K562 (cell line): ENCODE data around the gene SYT1.

Experiments used
- CEBPB ChIP-seq: fragments of 450-650 bp; IDR thresholded peaks from 2 replicates; pipeline ENCODE4 v1.6.1; 2016; ENCODE audit warnings: missing genetic modification characterization, missing compliant biosample characterization
- DIDO1 ChIP-seq: fragments of 450-650 bp; IDR thresholded peaks from 2 replicates; pipeline ENCODE4 v1.6.1; 2016; ENCODE audit warnings: low read depth, missing biosample characterization, missing genetic modification characterization
- HDAC3 ChIP-seq: fragments of 450-650 bp; IDR thresholded peaks from 2 replicates; pipeline ENCODE4 v1.6.1; 2018; ENCODE audit warnings: borderline replicate concordance, mild to moderate bottlenecking, moderate library complexity; ENCODE audit not compliant: partially characterized antibody
- NR4A1 ChIP-seq, 2 experiments: fragments of 250-450 bp in 1 of 2; fragments of 450-650 bp in 1 of 2; sonication (Bioruptor Pico) in 1 of 2; IDR thresholded peaks; 2 replicates each; pipeline versions ENCODE4 v1.4.0 to v1.6.1; 2016 to 2020; ENCODE audit warnings: mild to moderate bottlenecking in 2 of 2, missing compliant biosample characterization in 1 of 2, missing genetic modification characterization in 1 of 2, moderate library complexity in 1 of 2
- NRF1 ChIP-seq, 2 experiments: fragments of 450-650 bp; IDR thresholded peaks in 1 of 2; conservative IDR thresholded peaks in 1 of 2; 2 replicates each; pipeline ENCODE4 v1.6.1; 2014; ENCODE audit warnings: mild to moderate bottlenecking in 2 of 2
- YBX1 ChIP-seq: fragments of 450-650 bp; IDR thresholded peaks from 2 replicates; pipeline ENCODE4 v1.7.1; 2016; ENCODE audit warnings: mild to moderate bottlenecking
- TF ChIP-seq, protein P1 (sequence below): sonication (generic); formaldehyde crosslinking; IDR thresholded peaks from 2 replicates; pipeline ENCODE4 v1.8.1; 2022; ENCODE audit warnings: missing genetic modification reagents
- TF ChIP-seq, protein P2 (sequence below): fragments of 150-350 bp; IDR thresholded peaks from 2 replicates; pipeline ENCODE4 v1.6.1; 2014; ENCODE audit warnings: low read depth, mild to moderate bottlenecking, low read length, borderline replicate concordance
- TF ChIP-seq, protein P3 (sequence below), 2 experiments: fragments of 450-650 bp in 1 of 2; sonication (generic) in 1 of 2; formaldehyde crosslinking; conservative IDR thresholded peaks; 2 replicates each; pipeline versions ENCODE4 v1.4.0 to v1.8.1; 2020 to 2022; ENCODE audit warnings: mild to moderate bottlenecking in 1 of 2, missing genetic modification reagents in 1 of 2
- TF ChIP-seq, protein P4 (sequence below): conservative IDR thresholded peaks from 2 replicates; pipeline ENCODE4 v1.6.1; 2011; ENCODE audit warnings: low read depth, mild to moderate bottlenecking, low read length; ENCODE audit not compliant: control insufficient read depth
- TF ChIP-seq, protein P5 (sequence below), 3 experiments: IDR thresholded peaks in 2 of 3; conservative IDR thresholded peaks in 1 of 3; 2 replicates each; pipeline ENCODE4 v1.5.1; 2011 to 2012; ENCODE audit warnings: low read length in 3 of 3, mild to moderate bottlenecking in 3 of 3, control low read depth in 2 of 3, improper control_type of control experiment in 1 of 3, inconsistent platforms in 1 of 3, low read depth in 1 of 3, mixed read lengths in 1 of 3, moderate library complexity in 1 of 3; ENCODE audit not compliant: insufficient read depth in 2 of 3
- TF ChIP-seq, protein P6 (sequence below): sonication (generic); formaldehyde crosslinking; IDR thresholded peaks from 2 replicates; pipeline ENCODE4 v1.8.0; 2022; ENCODE audit warnings: mild to moderate bottlenecking, low read depth, missing genetic modification reagents

GRCh38 chr12:79275631-79276030 lies 411.1 kb downstream of the SYT1 start:
- TF ChIP-seq, protein P1, sequence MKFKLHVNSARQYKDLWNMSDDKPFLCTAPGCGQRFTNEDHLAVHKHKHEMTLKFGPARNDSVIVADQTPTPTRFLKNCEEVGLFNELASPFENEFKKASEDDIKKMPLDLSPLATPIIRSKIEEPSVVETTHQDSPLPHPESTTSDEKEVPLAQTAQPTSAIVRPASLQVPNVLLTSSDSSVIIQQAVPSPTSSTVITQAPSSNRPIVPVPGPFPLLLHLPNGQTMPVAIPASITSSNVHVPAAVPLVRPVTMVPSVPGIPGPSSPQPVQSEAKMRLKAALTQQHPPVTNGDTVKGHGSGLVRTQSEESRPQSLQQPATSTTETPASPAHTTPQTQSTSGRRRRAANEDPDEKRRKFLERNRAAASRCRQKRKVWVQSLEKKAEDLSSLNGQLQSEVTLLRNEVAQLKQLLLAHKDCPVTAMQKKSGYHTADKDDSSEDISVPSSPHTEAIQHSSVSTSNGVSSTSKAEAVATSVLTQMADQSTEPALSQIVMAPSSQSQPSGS (CRISPR knock-in tag) = no peak
- TF ChIP-seq, protein P2, sequence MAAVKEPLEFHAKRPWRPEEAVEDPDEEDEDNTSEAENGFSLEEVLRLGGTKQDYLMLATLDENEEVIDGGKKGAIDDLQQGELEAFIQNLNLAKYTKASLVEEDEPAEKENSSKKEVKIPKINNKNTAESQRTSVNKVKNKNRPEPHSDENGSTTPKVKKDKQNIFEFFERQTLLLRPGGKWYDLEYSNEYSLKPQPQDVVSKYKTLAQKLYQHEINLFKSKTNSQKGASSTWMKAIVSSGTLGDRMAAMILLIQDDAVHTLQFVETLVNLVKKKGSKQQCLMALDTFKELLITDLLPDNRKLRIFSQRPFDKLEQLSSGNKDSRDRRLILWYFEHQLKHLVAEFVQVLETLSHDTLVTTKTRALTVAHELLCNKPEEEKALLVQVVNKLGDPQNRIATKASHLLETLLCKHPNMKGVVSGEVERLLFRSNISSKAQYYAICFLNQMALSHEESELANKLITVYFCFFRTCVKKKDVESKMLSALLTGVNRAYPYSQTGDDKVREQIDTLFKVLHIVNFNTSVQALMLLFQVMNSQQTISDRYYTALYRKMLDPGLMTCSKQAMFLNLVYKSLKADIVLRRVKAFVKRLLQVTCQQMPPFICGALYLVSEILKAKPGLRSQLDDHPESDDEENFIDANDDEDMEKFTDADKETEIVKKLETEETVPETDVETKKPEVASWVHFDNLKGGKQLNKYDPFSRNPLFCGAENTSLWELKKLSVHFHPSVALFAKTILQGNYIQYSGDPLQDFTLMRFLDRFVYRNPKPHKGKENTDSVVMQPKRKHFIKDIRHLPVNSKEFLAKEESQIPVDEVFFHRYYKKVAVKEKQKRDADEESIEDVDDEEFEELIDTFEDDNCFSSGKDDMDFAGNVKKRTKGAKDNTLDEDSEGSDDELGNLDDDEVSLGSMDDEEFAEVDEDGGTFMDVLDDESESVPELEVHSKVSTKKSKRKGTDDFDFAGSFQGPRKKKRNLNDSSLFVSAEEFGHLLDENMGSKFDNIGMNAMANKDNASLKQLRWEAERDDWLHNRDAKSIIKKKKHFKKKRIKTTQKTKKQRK = no peak
- TF ChIP-seq YBX1 (no peak), NR4A1 (CRISPR knock-in tag; IDR thresholded peaks at IDR 0.05) (no peak), NR4A1 (tag; IDR thresholded peaks at IDR 0.05) (no peak), NRF1 (conservative IDR thresholded peaks at IDR 0.05 in 1 of 2, IDR thresholded peaks at IDR 0.05 in 1 of 2) (no peak), CEBPB (tag) (no peak), HDAC3 (no peak), DIDO1 (tag) (no peak)
- TF ChIP-seq, protein P3, sequence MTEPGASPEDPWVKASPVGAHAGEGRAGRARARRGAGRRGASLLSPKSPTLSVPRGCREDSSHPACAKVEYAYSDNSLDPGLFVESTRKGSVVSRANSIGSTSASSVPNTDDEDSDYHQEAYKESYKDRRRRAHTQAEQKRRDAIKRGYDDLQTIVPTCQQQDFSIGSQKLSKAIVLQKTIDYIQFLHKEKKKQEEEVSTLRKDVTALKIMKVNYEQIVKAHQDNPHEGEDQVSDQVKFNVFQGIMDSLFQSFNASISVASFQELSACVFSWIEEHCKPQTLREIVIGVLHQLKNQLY (CRISPR knock-in tag; conservative IDR thresholded peaks at IDR 0.05) = no peak
- TF ChIP-seq, protein P4, sequence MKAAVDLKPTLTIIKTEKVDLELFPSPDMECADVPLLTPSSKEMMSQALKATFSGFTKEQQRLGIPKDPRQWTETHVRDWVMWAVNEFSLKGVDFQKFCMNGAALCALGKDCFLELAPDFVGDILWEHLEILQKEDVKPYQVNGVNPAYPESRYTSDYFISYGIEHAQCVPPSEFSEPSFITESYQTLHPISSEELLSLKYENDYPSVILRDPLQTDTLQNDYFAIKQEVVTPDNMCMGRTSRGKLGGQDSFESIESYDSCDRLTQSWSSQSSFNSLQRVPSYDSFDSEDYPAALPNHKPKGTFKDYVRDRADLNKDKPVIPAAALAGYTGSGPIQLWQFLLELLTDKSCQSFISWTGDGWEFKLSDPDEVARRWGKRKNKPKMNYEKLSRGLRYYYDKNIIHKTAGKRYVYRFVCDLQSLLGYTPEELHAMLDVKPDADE = no peak
- TF ChIP-seq, protein P5, sequence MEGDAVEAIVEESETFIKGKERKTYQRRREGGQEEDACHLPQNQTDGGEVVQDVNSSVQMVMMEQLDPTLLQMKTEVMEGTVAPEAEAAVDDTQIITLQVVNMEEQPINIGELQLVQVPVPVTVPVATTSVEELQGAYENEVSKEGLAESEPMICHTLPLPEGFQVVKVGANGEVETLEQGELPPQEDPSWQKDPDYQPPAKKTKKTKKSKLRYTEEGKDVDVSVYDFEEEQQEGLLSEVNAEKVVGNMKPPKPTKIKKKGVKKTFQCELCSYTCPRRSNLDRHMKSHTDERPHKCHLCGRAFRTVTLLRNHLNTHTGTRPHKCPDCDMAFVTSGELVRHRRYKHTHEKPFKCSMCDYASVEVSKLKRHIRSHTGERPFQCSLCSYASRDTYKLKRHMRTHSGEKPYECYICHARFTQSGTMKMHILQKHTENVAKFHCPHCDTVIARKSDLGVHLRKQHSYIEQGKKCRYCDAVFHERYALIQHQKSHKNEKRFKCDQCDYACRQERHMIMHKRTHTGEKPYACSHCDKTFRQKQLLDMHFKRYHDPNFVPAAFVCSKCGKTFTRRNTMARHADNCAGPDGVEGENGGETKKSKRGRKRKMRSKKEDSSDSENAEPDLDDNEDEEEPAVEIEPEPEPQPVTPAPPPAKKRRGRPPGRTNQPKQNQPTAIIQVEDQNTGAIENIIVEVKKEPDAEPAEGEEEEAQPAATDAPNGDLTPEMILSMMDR (IDR thresholded peaks at IDR 0.05 in 2 of 3, conservative IDR thresholded peaks at IDR 0.05 in 1 of 3; ENCODE audit: insufficient read depth in 2 of 3, low read depth in 1 of 3, low read length in 3 of 3) = no peak
- TF ChIP-seq, protein P6, sequence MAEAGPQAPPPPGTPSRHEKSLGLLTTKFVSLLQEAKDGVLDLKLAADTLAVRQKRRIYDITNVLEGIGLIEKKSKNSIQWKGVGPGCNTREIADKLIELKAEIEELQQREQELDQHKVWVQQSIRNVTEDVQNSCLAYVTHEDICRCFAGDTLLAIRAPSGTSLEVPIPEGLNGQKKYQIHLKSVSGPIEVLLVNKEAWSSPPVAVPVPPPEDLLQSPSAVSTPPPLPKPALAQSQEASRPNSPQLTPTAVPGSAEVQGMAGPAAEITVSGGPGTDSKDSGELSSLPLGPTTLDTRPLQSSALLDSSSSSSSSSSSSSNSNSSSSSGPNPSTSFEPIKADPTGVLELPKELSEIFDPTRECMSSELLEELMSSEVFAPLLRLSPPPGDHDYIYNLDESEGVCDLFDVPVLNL (CRISPR knock-in tag) = no peak
